Tibial nerve (tissue), 4 donors: ENCODE measurements around the gene ITGAE.

Experiments
- EP300 ChIP-seq, 2 donors: sonication (generic); formaldehyde crosslinking; IDR thresholded peaks; one replicate each; pipeline ENCODE4 v1.6.1; 2017; ENCODE audit warnings: antibody characterized with exemption in 2 of 2, mild to moderate bottlenecking in 1 of 2
- POLR2A ChIP-seq, 2 donors: fragments of 450-650 bp; IDR thresholded peaks; one replicate each; pipeline ENCODE4 v1.6.1; 2017; ENCODE audit warnings: antibody characterized with exemption in 2 of 2, mild to moderate bottlenecking in 2 of 2, moderate library complexity in 2 of 2
- TF ChIP-seq, protein P1 (sequence below), 5 experiments: fragments of 200-600 bp in 3 of 5; fragments of 450-650 bp in 2 of 5; sonication (generic) in 3 of 5; IDR thresholded peaks; one replicate each; pipeline ENCODE4 v1.5.1; 2016 to 2019; ENCODE audit warnings: antibody characterized with exemption in 5 of 5, mild to moderate bottlenecking in 3 of 5, moderate library complexity in 2 of 5

DNA sequence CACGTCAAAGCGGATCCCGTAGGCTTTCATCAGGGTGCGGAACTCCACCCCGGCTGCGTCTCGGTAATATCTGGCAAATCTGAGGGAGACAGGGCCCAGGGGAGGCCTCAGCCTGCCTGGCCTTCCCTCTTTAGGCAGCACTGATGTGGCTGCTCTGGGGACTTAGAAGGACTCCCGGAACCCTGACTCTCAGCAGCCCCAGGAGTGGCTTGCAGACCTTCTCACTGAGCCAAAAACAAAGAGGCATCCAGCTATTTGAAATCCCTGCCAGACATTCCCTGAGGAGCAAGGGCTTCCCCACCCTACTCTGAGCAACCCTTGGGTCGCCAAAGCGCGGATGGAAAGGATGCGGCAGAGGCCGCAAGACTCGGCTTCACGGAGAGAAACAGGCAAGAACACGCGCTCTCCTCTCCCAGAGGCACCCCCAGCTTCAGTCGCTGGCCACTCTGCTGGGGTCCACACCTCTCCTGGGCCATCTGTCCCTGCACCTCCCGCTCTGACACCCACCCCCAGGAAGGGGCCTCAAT is 112.9 kb downstream of the ITGAE start:
- TF ChIP-seq, protein P1, sequence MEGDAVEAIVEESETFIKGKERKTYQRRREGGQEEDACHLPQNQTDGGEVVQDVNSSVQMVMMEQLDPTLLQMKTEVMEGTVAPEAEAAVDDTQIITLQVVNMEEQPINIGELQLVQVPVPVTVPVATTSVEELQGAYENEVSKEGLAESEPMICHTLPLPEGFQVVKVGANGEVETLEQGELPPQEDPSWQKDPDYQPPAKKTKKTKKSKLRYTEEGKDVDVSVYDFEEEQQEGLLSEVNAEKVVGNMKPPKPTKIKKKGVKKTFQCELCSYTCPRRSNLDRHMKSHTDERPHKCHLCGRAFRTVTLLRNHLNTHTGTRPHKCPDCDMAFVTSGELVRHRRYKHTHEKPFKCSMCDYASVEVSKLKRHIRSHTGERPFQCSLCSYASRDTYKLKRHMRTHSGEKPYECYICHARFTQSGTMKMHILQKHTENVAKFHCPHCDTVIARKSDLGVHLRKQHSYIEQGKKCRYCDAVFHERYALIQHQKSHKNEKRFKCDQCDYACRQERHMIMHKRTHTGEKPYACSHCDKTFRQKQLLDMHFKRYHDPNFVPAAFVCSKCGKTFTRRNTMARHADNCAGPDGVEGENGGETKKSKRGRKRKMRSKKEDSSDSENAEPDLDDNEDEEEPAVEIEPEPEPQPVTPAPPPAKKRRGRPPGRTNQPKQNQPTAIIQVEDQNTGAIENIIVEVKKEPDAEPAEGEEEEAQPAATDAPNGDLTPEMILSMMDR (IDR thresholded peaks at IDR 0.05) = no peak
- no peak for TF ChIP-seq EP300 (IDR thresholded peaks at IDR 0.05)
- TF ChIP-seq POLR2A (IDR thresholded peaks at IDR 0.05) = no peak
